Parathyroid adenoma (tissue), 2 donors: ENCODE results near the gene AMPD2.

Source experiments
- H2AFZ ChIP-seq: fragments of 300-600 bp; sonication (generic); one replicate; pipeline ENCODE4 v1.7.0; 2017; ENCODE audit warnings: antibody characterized with exemption, mild to moderate bottlenecking
- H3K27ac ChIP-seq: fragments of 300-600 bp; sonication (generic); one replicate; pipeline ENCODE4 v1.7.0; 2017
- H3K27me3 ChIP-seq: fragments of 300-600 bp; sonication (generic); one replicate; pipeline ENCODE4 v1.7.0; 2017; ENCODE audit warnings: low read length; ENCODE audit not compliant: control insufficient read depth, insufficient read depth
- H3K36me3 ChIP-seq: fragments of 300-600 bp; sonication (generic); one replicate; pipeline ENCODE4 v1.7.0; 2017; ENCODE audit warnings: low read length; ENCODE audit not compliant: control insufficient read depth, insufficient read depth
- H3K4me1 ChIP-seq: fragments of 300-600 bp; sonication (generic); one replicate; pipeline ENCODE4 v1.7.0; 2017; ENCODE audit warnings: control low read depth
- H3K4me2 ChIP-seq: fragments of 300-600 bp; sonication (generic); one replicate; pipeline ENCODE4 v1.7.0; 2017; ENCODE audit warnings: low read length
- H3K4me3 ChIP-seq: fragments of 300-600 bp; sonication (generic); one replicate; pipeline ENCODE4 v1.7.0; 2017; ENCODE audit warnings: low read depth, low read length
- H3K79me2 ChIP-seq: fragments of 300-600 bp; sonication (generic); one replicate; pipeline ENCODE4 v1.7.0; 2017; ENCODE audit warnings: control low read depth
- H3K9ac ChIP-seq: fragments of 300-600 bp; sonication (generic); one replicate; pipeline ENCODE4 v1.7.0; 2017; ENCODE audit warnings: mild to moderate bottlenecking
- H3K9me3 ChIP-seq: fragments of 300-600 bp; sonication (generic); one replicate; pipeline ENCODE4 v1.7.0; 2017; ENCODE audit warnings: low read length; ENCODE audit not compliant: control insufficient read depth
- CTCF ChIP-seq: fragments of 300-600 bp; sonication (generic); IDR thresholded peaks from one replicate; pipeline ENCODE4 v1.7.0; 2017; ENCODE audit warnings: antibody characterized with exemption, mild to moderate bottlenecking
- donor health status: primary hyperparathyroidism.

The AMPD2 gene

GRCh38 chr1:109579491-109579890 lies 40.1 kb upstream of the AMPD2 start:
- H3K4me2 ChIP-seq: no peak overlapping the region
- H3K79me2 ChIP-seq: no peaks in the 10 kb centered on the region
- no peaks in the 10 kb centered on the region for H3K27me3 ChIP-seq
- no peak overlapping the region for H3K4me3 ChIP-seq
- no peaks in the 10 kb centered on the region for H3K4me1 ChIP-seq
- H2AFZ ChIP-seq: no peak overlapping the region
- H3K27ac ChIP-seq: no peak overlapping the region
- H3K36me3 ChIP-seq: no peaks in the 10 kb centered on the region
- H3K9ac ChIP-seq: no peak overlapping the region
- H3K9me3 ChIP-seq: no peaks in the 10 kb centered on the region
- TF ChIP-seq CTCF: no peak

- Histone ChIP-seq H3K9me3 (no peaks in the 10 kb centered on the region), H3K4me3 (no peak overlapping the region)
These were observed 37.6 kb upstream of the AMPD2 start for GRCh38 chr1:109582021-109582420.

GRCh38 chr1:109584766-109585165 lies 34.9 kb upstream of the AMPD2 start:
- no peaks in the 10 kb centered on the region for H3K36me3 ChIP-seq
- H3K4me1 ChIP-seq: no peaks in the 10 kb centered on the region
- no peak overlapping the region for H3K27ac ChIP-seq
- no peaks in the 10 kb centered on the region for H3K27me3 ChIP-seq
- H3K79me2 ChIP-seq: no peaks in the 10 kb centered on the region
- no peaks in the 10 kb centered on the region for H3K9me3 ChIP-seq
- H3K9ac ChIP-seq: no peak overlapping the region
- H2AFZ ChIP-seq: no peak overlapping the region
- no peak overlapping the region for H3K4me3 ChIP-seq
- H3K4me2 ChIP-seq: no peak overlapping the region
- no peak for TF ChIP-seq CTCF

More at GRCh38 chr1:109582021-109582420, 37.6 kb upstream of the AMPD2 start:
- H3K4me1 ChIP-seq: no peaks in the 10 kb centered on the region
- TF ChIP-seq CTCF: no peak
- no peak overlapping the region for H3K4me2 ChIP-seq
- no peaks in the 10 kb centered on the region for H3K79me2 ChIP-seq
- no peak overlapping the region for H3K27ac ChIP-seq
- H3K9ac ChIP-seq: no peak overlapping the region
- no peaks in the 10 kb centered on the region for H3K36me3 ChIP-seq
- H2AFZ ChIP-seq: no peak overlapping the region
- H3K27me3 ChIP-seq: no peaks in the 10 kb centered on the region

- TF ChIP-seq CTCF: no peak
- no peak overlapping the region for H2AFZ ChIP-seq
- no peaks in the 10 kb centered on the region for H3K36me3 ChIP-seq
- H3K9ac ChIP-seq: no peak overlapping the region
- H3K4me1 ChIP-seq: no peaks in the 10 kb centered on the region
- H3K4me2 ChIP-seq: no peak overlapping the region
- H3K27ac ChIP-seq: no peak overlapping the region
- H3K79me2 ChIP-seq: no peaks in the 10 kb centered on the region
- H3K27me3 ChIP-seq: no peaks in the 10 kb centered on the region
- H3K4me3 ChIP-seq: no peak overlapping the region
- no peaks in the 10 kb centered on the region for H3K9me3 ChIP-seq
These were observed 33.6 kb upstream of the AMPD2 start for GRCh38 chr1:109586055-109586454.

- Histone ChIP-seq H2AFZ (no peak overlapping the region), H3K4me3 (no peak overlapping the region), H3K79me2 (no peaks in the 10 kb centered on the region), H3K4me2 (no peak overlapping the region), H3K27me3 (no peaks in the 10 kb centered on the region), H3K27ac (no peak overlapping the region), H3K9me3 (no peaks in the 10 kb centered on the region), H3K4me1 (no peaks in the 10 kb centered on the region), H3K9ac (no peak overlapping the region), H3K36me3 (no peaks in the 10 kb centered on the region)
- no peak for TF ChIP-seq CTCF
These were observed 30.5 kb upstream of the AMPD2 start for GRCh38 chr1:109589177-109589576.
